HG02884 (cell line): Measurements from ENCODE around the gene CD244.

Source experiments
- ATAC-seq: cut with Tn5 transposase; IDR thresholded peaks from one replicate; pipeline ENCODE4 v1.9.1; 2021; ENCODE audit warnings: mild to moderate bottlenecking, moderate library complexity; ENCODE audit not compliant: unreplicated experiment

Gene CD244

DNA sequence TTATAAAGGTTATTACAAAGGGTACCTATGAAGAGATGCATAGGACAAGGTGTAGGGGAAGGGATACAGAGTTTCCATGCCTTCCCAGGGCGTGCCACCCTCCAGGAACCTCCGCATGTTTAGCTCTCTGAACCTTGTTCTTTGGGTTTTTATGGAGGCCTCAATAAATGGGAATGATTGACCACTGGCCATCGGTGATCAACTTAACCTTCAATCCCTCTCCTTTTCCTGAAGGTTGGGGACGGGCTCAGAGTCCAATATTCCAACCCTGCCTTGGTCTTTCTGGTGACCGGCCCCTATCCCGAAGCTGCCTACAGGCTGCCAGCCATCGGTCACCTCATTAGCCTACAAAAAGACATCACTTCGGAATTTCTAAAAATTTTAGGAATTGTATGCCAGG is 11.7 kb downstream of the CD244 start:
- no peak for ATAC-seq

DNA sequence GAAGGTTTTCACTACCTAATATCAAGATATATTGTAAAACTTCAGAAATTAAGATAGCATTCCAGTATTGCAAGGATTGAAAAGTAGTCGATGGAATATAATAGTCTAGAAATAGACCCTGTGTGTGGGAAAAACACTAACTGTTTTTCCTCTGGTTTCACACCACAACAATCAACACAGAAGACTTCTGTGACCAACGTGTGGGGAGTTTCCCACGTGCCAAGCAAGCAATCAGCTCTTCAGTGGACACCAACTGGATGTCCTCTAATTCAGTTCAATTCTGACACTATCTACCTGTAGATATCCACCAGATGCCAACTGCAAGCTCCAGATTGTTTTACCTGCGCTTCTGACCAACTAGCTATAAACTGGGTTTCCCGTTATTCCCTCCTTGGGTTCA is 12.1 kb downstream of the CD244 start:
- no peak for ATAC-seq

DNA sequence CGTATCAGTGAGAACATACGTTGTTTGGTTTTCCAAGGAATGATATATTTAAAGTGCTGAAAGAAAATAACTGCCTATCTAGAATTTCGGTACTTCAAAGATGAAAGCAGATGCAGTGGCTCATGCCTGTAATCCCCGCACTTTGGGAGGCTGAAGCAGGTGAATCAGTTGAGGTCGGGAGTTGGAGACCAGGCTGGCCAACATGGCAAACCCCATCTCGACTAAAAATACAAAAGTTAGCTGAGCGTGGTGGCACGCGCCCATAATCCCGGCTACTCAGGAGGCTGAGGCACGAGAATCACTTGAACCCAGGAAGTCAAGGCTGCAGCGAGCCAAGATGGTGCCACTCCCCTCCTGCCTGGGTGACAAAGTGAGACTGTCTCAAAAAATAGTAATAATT is 16.4 kb downstream of the CD244 start:
- no peak for ATAC-seq

DNA sequence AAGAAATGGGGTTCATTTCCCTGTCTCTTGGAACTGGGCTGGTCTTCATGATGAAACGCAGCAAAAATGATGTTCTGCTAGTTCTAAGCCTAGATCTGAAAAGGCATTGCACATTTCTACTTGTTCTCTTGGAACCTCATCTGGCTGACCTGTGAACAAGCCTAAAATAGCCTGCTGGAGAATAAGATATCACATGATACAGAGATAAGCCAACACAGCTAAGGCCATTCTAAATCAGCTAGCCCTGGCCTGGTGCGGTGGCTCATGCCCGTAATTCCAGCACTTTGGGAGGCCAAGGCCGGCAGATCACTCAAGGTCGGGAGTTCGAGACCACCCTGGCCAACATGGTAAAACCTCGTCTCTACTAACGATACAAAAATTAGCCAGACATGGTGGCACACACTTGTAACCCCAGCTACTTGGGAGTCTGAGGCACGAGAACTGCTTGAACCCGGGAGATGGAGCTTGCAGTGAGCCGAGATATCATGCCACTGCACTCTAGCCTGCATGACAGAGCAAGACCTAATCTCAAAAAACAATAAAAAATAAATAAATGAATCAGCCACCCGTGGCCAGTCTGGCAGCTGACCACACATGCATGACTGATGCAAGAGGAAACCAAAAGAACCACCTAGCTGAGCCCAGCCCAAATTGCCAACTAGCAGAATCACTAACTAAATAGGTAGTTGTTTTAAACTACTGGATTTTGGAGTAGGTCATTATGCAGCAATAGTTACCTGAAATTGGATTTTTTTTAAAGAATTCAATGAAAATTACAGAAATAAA is 18.0 kb downstream of the CD244 start:
- no peak for ATAC-seq

- ATAC-seq, result no peak
Observed at GRCh38 chr1:160841079-160841478, 21.6 kb downstream of the CD244 start.

DNA sequence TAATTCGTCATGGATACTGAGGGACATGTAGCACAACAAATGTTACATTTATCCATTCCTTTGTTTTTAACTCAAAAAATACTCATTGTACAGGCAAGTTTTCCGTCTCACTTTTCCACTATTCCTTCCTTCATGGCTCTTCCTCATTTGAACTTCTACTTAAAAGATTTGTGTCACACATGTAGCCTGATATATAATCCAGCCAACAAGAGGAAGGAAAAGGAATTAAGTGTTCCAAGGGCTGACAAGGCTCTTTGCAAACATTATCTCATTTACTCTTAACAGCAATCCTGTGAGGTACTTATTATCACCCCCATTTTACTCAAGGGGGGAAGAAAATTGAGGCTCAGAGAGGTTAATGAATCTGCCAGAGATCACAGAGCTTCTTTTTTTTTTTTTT is 22.9 kb downstream of the CD244 start:
- ATAC-seq, result no peak

- no peak for ATAC-seq
Observed at GRCh38 chr1:160838888-160839287, 23.8 kb downstream of the CD244 start.

- ATAC-seq, result peak; percentile 81
Observed at GRCh38 chr1:160837558-160838205, 25.0 kb downstream of the CD244 start.

GRCh38 chr1:160836981-160837557 is 25.6 kb downstream of the CD244 start:
- no peak for ATAC-seq

DNA sequence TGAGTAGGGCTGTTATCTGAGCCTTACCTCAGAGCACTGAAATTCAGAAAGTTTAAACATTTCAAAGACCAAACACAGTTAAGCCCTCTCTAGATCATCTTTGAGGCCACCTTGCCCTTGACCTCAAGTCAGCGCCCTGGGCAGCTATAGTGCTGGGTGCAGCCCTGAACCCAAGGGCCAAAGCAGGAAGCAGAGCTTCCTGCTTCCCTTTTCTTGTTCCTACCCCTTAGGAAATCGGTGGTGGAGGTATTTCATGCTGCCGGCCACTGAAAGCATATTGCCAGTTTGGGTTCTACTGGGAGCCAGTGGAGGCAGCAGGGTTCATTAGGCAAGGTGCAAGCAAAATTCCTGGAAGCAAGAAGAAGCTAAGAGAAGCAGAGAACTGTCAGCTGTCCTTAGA is 26.1 kb downstream of the CD244 start:
- no peak for ATAC-seq

GRCh38 chr1:160835751-160836150 is 26.9 kb downstream of the CD244 start:
- no peak for ATAC-seq

- ATAC-seq, result no peak
Observed at GRCh38 chr1:160834945-160835565, 27.6 kb downstream of the CD244 start.

DNA sequence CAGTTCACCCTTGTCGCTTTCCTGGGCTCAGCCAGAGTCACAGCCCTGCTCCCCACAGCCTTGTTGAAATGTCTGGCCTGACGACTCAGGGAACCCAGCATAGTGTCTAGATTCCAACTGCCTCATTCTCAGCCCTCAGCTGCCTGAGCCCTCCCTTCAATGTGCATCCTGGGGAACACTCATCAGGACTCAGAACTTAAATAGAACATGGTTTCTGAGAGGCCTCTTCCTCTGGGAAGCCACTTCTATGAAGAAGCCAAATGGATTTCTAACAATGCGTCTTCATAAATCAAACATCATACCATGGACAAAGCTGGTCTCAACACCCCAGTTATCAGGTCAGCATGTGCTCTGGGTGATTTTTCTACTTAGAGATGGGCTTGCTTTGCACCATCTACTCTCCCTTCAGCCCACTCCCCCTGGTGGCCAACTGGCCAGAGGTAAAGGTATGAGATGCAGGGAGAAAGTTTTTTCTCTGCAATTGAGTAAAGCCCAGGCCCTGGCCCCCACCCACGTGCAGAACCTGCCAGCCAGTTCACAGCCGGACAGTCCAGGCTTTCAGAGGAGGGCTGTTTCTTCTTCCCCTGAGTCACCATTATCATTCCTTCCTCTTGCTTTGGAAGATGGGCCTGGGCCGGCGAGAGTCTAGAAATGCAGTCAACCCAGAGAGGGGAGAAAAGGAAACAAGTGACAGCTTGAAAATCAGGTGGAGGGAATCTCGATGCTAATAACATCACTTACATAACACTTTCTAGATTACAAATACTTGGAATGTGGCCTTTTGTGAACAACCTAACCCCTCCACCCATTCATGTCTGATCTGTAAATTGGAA is 32.1 kb downstream of the CD244 start:
- peak; percentile 50 for ATAC-seq

GRCh38 chr1:160829766-160830165 is 32.9 kb downstream of the CD244 start:
- no peak for ATAC-seq

- ATAC-seq, result no peak
Observed at GRCh38 chr1:160827418-160827817, 35.3 kb downstream of the CD244 start.

- ATAC-seq, result no peak
Observed at GRCh38 chr1:160826546-160826945, 36.1 kb downstream of the CD244 start.

DNA sequence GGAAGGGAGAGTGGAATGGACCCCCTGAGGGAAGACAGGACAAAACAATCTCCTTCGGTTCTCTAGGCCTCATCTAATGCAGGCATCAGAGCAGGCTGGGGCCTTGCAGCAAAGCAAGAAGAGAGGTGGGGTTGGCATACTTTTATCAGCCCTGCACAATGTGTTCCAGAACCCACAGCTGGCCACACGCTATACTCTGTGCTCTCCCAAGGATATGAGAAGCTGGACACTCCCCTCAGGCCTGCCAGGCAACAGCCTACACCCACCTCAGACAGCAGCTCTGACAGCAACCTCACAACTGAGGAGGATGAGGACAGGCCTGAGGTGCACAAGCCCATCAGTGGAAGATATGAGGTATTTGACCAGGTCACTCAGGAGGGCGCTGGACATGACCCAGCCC is 39.4 kb downstream of the CD244 start:
- no peak for ATAC-seq

DNA sequence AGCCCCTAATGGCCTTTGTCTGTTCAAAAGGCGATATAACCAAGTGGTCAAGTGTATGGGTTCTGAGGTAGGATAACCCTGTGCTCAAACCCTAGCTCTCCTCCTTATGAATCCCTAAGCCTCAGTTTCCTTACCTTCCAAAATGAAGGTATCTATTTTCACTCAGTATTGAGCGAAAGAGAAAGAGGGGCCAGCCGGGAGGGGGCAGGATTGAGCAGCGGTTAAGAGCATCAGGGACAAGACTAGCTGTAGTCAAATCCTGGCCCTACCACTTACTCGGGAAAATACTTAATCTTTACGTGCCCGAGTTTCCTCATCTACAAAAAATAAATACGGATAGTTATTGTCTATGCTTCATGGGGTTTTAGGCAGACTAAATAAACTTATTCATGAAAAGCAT is 41.1 kb downstream of the CD244 start:
- ATAC-seq, result no peak

GRCh38 chr1:160819186-160819585 is 43.5 kb downstream of the CD244 start:
- no peak for ATAC-seq

- ATAC-seq, result no peak
Observed at GRCh38 chr1:160818207-160818937, 44.3 kb downstream of the CD244 start.
